SK-N-SH treated with all-trans-retinoic acid at 6 μM for 48 hours (cell line): ENCODE results near the gene FOXO1.

Experiments used
- ARNTL ChIP-seq: fragments of 450-650 bp; formaldehyde crosslinking; IDR thresholded peaks from 2 replicates; pipeline ENCODE4 v1.5.0; 2020; ENCODE audit warnings: low read depth, mild to moderate bottlenecking, moderate library complexity, borderline replicate concordance
- CSDC2 ChIP-seq: fragments of 250-450 bp; sonication (Bioruptor Pico); IDR thresholded peaks from 2 replicates; pipeline ENCODE4 v1.5.0; 2020; ENCODE audit warnings: mild to moderate bottlenecking, moderate library complexity
- OSR1 ChIP-seq: fragments of 250-450 bp; sonication (Bioruptor Pico); IDR thresholded peaks from 2 replicates; pipeline ENCODE4 v1.8.0; 2022; ENCODE audit warnings: moderate library complexity, mild to moderate bottlenecking, inconsistent platforms
- PPARA ChIP-seq: fragments of 250-450 bp; sonication (Bioruptor Pico); IDR thresholded peaks from 2 replicates; pipeline ENCODE4 v1.5.0; 2020; ENCODE audit warnings: mild to moderate bottlenecking, borderline replicate concordance
- RARB ChIP-seq: fragments of 250-450 bp; sonication (Bioruptor Pico); IDR thresholded peaks from 2 replicates; pipeline ENCODE4 v1.8.0; 2021; ENCODE audit warnings: mild to moderate bottlenecking, moderate library complexity
- ZC3H10 ChIP-seq: fragments of 250-450 bp; sonication (Bioruptor Pico); IDR thresholded peaks from 2 replicates; pipeline ENCODE4 v1.5.1; 2021; ENCODE audit warnings: mild to moderate bottlenecking, moderate library complexity
- ZNF565 ChIP-seq: fragments of 450-650 bp; formaldehyde crosslinking; conservative IDR thresholded peaks from 2 replicates; pipeline ENCODE4 v1.5.0; 2020; ENCODE audit warnings: low read depth, mild to moderate bottlenecking, moderate library complexity
- ZNF8 ChIP-seq: fragments of 450-650 bp; formaldehyde crosslinking; IDR thresholded peaks from 2 replicates; pipeline ENCODE4 v1.5.0; 2020; ENCODE audit warnings: mild to moderate bottlenecking, moderate library complexity
- TF ChIP-seq, protein P1 (sequence below): fragments of 250-450 bp; sonication (Bioruptor Pico); IDR thresholded peaks from 2 replicates; pipeline ENCODE4 v1.8.0; 2020; ENCODE audit warnings: mild to moderate bottlenecking, moderate library complexity, borderline replicate concordance
- TF ChIP-seq, protein P2 (sequence below): fragments of 250-450 bp; sonication (Bioruptor Pico); IDR thresholded peaks from 2 replicates; pipeline ENCODE4 v1.5.1; 2021; ENCODE audit warnings: mild to moderate bottlenecking, moderate library complexity
- TF ChIP-seq, protein P3 (sequence below): fragments of 250-450 bp; sonication (Bioruptor Pico); IDR thresholded peaks from 2 replicates; pipeline ENCODE4 v1.5.1; 2020; ENCODE audit warnings: low read depth, mild to moderate bottlenecking, moderate library complexity
- TF ChIP-seq, protein P4 (sequence below): fragments of 250-450 bp; sonication (Bioruptor Pico); IDR thresholded peaks from 2 replicates; pipeline ENCODE4 v1.8.0; 2021; ENCODE audit warnings: low read depth, mild to moderate bottlenecking, moderate library complexity, borderline replicate concordance

DNA sequence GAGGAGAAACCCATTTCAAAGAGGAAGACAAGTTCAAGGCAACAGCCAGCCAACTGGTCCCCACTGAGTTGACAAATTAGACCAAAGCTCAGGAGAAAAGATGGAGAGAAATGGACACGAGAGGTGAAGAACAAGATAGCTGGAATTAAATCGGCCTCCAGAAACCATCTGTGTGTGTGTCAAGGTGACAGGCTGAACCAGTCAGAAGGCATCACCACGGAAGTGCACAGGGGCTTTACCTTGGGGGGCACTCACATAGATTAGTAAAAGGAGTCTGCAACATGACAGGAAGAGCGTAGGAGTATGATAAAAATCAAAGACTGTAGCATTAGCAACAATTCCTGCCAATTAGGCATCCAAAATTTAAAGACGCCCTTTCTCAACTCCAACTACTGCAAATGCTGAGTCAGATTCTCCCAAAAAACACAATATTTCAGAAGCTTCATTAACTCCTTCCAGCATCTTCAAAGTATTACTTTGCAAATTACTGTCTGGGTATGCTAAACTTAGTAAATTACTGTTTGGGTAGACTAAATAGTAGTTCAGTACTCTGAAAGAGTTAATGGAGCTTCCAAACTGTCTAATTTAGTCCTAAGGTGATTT lies 66.2 kb downstream of the FOXO1 start:
- TF ChIP-seq, protein P1, sequence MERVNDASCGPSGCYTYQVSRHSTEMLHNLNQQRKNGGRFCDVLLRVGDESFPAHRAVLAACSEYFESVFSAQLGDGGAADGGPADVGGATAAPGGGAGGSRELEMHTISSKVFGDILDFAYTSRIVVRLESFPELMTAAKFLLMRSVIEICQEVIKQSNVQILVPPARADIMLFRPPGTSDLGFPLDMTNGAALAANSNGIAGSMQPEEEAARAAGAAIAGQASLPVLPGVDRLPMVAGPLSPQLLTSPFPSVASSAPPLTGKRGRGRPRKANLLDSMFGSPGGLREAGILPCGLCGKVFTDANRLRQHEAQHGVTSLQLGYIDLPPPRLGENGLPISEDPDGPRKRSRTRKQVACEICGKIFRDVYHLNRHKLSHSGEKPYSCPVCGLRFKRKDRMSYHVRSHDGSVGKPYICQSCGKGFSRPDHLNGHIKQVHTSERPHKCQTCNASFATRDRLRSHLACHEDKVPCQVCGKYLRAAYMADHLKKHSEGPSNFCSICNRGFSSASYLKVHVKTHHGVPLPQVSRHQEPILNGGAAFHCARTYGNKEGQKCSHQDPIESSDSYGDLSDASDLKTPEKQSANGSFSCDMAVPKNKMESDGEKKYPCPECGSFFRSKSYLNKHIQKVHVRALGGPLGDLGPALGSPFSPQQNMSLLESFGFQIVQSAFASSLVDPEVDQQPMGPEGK (CRISPR knock-in tag), result no peak
- no peak for TF ChIP-seq CSDC2
- TF ChIP-seq ZNF565 (CRISPR knock-in tag), result no peak
- TF ChIP-seq ZC3H10 (CRISPR knock-in tag), result no peak
- no peak for TF ChIP-seq ARNTL (CRISPR knock-in tag)
- TF ChIP-seq RARB (CRISPR knock-in tag), result no peak
- TF ChIP-seq ZNF8, result no peak
- TF ChIP-seq, protein P2, sequence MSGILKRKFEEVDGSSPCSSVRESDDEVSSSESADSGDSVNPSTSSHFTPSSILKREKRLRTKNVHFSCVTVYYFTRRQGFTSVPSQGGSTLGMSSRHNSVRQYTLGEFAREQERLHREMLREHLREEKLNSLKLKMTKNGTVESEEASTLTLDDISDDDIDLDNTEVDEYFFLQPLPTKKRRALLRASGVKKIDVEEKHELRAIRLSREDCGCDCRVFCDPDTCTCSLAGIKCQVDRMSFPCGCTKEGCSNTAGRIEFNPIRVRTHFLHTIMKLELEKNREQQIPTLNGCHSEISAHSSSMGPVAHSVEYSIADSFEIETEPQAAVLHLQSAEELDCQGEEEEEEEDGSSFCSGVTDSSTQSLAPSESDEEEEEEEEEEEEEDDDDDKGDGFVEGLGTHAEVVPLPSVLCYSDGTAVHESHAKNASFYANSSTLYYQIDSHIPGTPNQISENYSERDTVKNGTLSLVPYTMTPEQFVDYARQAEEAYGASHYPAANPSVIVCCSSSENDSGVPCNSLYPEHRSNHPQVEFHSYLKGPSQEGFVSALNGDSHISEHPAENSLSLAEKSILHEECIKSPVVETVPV (CRISPR knock-in tag), result no peak
- no peak for TF ChIP-seq PPARA (CRISPR knock-in tag)
- TF ChIP-seq, protein P3, sequence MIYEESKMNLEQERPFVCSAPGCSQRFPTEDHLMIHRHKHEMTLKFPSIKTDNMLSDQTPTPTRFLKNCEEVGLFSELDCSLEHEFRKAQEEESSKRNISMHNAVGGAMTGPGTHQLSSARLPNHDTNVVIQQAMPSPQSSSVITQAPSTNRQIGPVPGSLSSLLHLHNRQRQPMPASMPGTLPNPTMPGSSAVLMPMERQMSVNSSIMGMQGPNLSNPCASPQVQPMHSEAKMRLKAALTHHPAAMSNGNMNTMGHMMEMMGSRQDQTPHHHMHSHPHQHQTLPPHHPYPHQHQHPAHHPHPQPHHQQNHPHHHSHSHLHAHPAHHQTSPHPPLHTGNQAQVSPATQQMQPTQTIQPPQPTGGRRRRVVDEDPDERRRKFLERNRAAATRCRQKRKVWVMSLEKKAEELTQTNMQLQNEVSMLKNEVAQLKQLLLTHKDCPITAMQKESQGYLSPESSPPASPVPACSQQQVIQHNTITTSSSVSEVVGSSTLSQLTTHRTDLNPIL, result no peak
- TF ChIP-seq OSR1, result no peak
- TF ChIP-seq, protein P4, sequence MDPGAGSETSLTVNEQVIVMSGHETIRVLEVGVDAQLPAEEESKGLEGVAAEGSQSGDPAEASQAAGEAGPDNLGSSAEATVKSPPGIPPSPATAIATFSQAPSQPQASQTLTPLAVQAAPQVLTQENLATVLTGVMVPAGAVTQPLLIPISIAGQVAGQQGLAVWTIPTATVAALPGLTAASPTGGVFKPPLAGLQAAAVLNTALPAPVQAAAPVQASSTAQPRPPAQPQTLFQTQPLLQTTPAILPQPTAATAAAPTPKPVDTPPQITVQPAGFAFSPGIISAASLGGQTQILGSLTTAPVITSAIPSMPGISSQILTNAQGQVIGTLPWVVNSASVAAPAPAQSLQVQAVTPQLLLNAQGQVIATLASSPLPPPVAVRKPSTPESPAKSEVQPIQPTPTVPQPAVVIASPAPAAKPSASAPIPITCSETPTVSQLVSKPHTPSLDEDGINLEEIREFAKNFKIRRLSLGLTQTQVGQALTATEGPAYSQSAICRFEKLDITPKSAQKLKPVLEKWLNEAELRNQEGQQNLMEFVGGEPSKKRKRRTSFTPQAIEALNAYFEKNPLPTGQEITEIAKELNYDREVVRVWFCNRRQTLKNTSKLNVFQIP, result no peak
